ENCODE data around the gene PTPRD.

Gene PTPRD

DNA sequence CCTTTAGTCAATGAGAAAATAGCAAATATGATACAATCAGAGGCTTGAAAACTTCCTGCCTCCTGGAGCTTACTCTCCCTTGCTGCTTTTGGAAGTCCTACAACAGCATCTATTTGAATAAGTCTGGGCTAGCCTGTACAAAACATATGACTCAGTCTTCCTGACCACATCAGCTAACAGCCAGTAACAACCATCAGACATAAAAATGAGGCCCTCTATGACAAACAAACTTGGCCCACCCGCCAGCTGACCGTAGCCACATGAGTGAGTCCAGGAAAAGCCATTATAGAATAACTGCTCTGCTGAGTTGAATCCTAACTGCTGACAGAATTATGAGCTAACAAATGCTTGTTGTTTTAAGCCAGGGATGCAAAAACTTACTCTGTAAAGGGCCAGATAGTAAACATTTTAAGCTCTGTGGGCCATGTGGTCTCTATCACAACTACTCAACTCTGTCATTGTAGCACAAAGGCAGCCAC is 347.6 kb downstream of the PTPRD start:
- Mint-ChIP-seq H3K4me1 (ENCODE audit: low read depth) (no peaks in the 10 kb centered on the region), H3K4me3 (no peak overlapping the region), H3K27me3 (no peaks in the 10 kb centered on the region), H3K27ac (no peak overlapping the region), H3K9me3 (peaks cover 10% of the 10 kb centered on the region), H3K36me3 (ENCODE audit: low read depth) (no peaks in the 10 kb centered on the region)

DNA sequence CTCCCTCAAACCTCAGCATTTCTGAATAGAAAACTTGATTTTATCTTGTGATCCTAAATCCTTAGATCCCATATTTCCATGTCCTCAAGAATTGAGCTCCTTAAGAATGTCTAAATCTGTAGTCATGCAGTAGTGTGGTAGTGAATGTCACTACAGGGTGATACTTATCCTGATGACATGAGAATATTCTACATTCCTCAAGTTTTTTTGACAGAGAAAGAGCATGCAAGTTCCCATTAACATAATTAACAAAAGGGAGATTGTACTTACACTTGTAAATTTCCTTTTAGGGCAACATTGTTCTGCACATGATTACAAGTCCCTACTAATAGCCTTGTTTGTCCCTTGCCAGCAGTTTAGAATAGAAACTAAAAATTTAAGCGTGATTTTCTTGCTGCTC is 352.3 kb downstream of the PTPRD start:
- no peaks in the 10 kb centered on the region for H3K27me3 Mint-ChIP-seq
- H3K4me1 Mint-ChIP-seq (ENCODE audit: low read depth), result no peaks in the 10 kb centered on the region
- H3K4me3 Mint-ChIP-seq, result no peak overlapping the region
- no peaks in the 10 kb centered on the region for H3K36me3 Mint-ChIP-seq (ENCODE audit: low read depth)
- H3K9me3 Mint-ChIP-seq, result peaks cover 7% of the 10 kb centered on the region
- no peak overlapping the region for H3K27ac Mint-ChIP-seq

DNA sequence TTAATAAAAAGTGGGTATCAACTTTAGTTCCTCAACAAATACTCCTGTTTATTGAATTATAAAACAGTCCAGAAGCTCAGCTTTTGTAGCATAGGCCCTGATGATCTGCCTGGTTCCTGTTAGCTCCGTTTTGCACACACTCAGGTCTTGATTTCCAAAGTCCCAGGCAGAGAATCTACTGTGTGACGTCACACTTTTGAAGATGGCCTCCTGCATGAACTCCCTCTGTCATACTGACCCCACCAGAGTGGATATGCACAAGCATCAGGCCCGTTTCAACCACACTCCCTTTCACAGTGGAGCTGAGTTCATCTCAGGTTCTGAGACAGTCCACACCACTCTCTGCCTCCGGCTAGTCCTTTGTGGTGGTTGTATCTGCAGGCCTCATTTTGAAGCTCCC is 353.1 kb downstream of the PTPRD start:
- Mint-ChIP-seq H3K4me3 (no peak overlapping the region), H3K27ac (no peak overlapping the region), H3K36me3 (ENCODE audit: low read depth) (no peaks in the 10 kb centered on the region), H3K27me3 (no peaks in the 10 kb centered on the region), H3K4me1 (ENCODE audit: low read depth) (no peaks in the 10 kb centered on the region), H3K9me3 (peaks cover 7% of the 10 kb centered on the region)

DNA sequence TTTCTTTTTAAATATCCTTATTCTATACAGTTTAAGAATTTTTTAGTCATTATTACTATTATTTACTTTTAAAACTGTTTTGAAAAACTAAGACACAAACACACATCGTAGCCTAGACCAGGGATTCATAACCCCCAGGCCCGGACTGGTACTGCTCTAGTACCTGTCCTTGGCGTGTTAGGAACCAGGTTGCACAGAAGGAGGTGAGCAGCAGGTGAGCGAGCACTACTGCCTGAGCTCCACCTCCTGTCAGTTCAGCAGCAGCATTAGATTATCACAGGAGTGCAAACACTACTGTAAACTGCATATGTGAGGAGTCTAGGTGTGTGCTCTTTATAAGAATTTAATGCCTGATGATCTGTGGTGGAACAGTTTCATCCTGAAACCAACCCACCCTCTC is 357.0 kb downstream of the PTPRD start:
- Mint-ChIP-seq H3K4me3 (no peak overlapping the region), H3K27me3 (no peaks in the 10 kb centered on the region)

DNA sequence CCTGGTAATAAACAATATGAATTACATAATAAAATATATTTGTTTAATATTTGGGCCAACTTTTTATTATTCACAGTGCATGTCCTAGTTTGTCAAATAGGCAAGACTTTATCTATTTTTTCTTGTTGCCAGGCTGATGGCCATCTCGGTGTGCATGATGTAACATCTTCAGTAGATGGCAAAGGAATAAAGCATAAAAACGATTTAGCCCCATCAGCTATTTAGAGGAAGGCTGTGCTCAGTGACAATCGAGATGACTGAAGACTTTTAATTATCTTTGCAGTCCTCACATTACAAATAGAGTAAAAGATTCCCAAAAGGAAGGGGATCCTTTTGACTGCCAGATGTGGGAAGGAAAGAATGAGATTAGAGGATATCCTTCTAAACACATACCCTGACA is 358.5 kb downstream of the PTPRD start:
- Mint-ChIP-seq H3K27ac (no peak overlapping the region), H3K36me3 (ENCODE audit: low read depth) (no peaks in the 10 kb centered on the region), H3K4me1 (ENCODE audit: low read depth) (no peaks in the 10 kb centered on the region), H3K4me3 (no peak overlapping the region), H3K9me3 (no peaks in the 10 kb centered on the region), H3K27me3 (no peaks in the 10 kb centered on the region)

More for the DNA sequence above, 357.0 kb downstream of the PTPRD start:
- Mint-ChIP-seq H3K36me3 (ENCODE audit: low read depth) (no peaks in the 10 kb centered on the region), H3K9me3 (no peaks in the 10 kb centered on the region), H3K4me1 (ENCODE audit: low read depth) (no peaks in the 10 kb centered on the region), H3K27ac (no peak overlapping the region)

DNA sequence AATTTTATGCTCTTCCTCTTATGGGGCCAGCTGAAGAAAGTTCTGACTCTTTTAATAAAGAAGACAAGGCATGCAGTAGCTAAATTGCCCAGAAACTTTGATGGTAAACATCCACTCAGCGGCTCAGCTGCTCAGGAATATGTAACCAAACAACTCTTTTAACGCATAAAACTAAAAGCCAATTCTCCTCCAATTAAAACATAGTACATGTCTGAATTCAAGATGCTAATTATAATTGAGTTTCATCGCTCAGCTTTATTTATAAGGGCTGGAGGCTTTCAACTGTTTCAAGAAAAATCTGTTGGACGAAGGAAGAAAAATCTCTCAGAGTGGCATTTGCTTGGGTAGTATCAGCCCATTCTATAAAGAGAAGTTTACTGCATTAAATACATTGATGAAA is 359.5 kb downstream of the PTPRD start:
- H3K27me3 Mint-ChIP-seq, result no peaks in the 10 kb centered on the region
- no peaks in the 10 kb centered on the region for H3K9me3 Mint-ChIP-seq
- no peak overlapping the region for H3K27ac Mint-ChIP-seq
- H3K36me3 Mint-ChIP-seq (ENCODE audit: low read depth), result no peaks in the 10 kb centered on the region
- no peak overlapping the region for H3K4me3 Mint-ChIP-seq
- H3K4me1 Mint-ChIP-seq (ENCODE audit: low read depth), result no peaks in the 10 kb centered on the region

DNA sequence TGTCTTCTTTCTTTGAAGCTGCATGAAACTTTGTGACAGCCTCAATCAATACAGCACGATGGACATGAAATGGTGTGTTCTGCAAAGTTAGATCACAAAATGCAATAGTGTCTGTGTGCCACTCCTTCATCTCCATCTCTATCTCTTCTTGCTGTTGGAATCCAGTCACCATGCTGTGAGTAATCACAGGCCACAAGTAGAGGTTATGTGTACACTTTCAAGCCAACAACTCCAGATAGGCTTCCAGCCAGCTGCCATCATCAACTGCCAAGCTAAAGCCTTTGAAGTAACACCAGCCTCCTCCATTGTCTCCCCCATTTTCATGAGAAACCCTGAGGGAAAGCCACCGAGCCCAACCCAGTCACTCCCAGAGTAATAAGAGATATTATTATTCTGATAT is 360.6 kb downstream of the PTPRD start:
- no peaks in the 10 kb centered on the region for H3K27me3 Mint-ChIP-seq
- no peak overlapping the region for H3K27ac Mint-ChIP-seq
- no peak overlapping the region for H3K4me3 Mint-ChIP-seq
- no peaks in the 10 kb centered on the region for H3K36me3 Mint-ChIP-seq (ENCODE audit: low read depth)
- H3K9me3 Mint-ChIP-seq, result peaks cover 4% of the 10 kb centered on the region
- no peaks in the 10 kb centered on the region for H3K4me1 Mint-ChIP-seq (ENCODE audit: low read depth)

DNA sequence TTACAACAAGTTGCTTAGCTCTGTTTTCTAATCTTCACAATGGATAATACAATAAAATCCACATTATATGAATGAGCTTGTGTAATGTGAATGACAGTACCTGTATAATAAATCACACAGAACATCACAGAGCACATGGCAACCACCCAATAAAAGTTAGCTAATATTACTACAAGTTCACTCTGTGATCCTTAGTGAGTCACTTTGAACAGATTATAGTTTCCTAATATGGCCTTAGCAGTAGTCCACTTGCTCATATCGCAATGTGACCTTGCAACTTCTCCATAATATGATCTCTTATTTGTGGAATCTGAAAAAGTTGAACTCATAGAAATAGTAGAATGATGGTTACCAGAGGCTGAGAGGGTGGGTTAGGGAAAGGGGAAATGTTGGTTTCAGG is 361.3 kb downstream of the PTPRD start:
- H3K36me3 Mint-ChIP-seq (ENCODE audit: low read depth), result no peaks in the 10 kb centered on the region
- no peak overlapping the region for H3K4me3 Mint-ChIP-seq
- H3K4me1 Mint-ChIP-seq (ENCODE audit: low read depth), result no peaks in the 10 kb centered on the region
- no peaks in the 10 kb centered on the region for H3K27me3 Mint-ChIP-seq
- H3K9me3 Mint-ChIP-seq, result peaks cover 4% of the 10 kb centered on the region
- no peak overlapping the region for H3K27ac Mint-ChIP-seq

DNA sequence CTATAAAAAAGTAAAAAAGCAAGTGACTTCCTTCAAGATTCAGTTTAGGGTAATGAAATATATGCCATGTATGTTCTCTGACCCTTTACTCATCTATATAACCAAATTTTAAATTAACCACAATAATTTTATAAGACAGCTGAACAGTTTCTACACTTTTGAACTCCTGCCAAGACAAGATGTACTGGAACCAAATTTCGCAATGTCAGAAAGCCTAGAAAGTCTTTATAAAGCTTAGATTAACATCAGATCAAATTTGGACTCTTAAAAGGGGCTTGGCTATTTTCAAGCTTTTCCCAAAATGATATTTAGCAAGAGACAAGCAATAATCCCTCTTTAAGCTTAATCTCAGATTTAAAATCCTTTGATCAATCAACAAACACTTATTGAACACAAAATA is 362.6 kb downstream of the PTPRD start:
- Mint-ChIP-seq H3K27me3 (no peaks in the 10 kb centered on the region), H3K36me3 (ENCODE audit: low read depth) (no peaks in the 10 kb centered on the region), H3K4me3 (no peak overlapping the region), H3K9me3 (peaks cover 7% of the 10 kb centered on the region), H3K27ac (no peak overlapping the region), H3K4me1 (ENCODE audit: low read depth) (no peaks in the 10 kb centered on the region)

DNA sequence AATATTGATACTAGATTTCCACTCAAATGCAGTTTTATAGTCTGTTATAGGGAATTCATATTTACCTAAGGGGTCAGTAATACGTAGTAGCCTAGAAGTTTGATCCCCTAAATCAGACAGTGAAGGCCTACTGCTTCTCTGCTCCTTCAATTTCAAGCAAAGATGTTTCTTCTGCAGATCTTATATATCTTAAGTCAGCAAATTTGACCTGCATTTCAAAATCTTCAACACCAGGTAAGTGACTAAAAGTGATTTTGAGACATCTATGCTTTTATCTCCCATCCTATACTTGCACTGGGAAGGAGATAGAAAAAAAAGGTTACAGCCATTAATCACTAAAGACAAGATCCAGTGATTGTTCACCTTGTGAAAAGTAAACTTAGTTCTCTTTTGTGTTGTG is 363.9 kb downstream of the PTPRD start:
- Mint-ChIP-seq H3K27me3 (no peaks in the 10 kb centered on the region), H3K4me1 (ENCODE audit: low read depth) (no peaks in the 10 kb centered on the region), H3K27ac (no peak overlapping the region), H3K4me3 (no peak overlapping the region), H3K36me3 (ENCODE audit: low read depth) (no peaks in the 10 kb centered on the region), H3K9me3 (peaks cover 7% of the 10 kb centered on the region)

DNA sequence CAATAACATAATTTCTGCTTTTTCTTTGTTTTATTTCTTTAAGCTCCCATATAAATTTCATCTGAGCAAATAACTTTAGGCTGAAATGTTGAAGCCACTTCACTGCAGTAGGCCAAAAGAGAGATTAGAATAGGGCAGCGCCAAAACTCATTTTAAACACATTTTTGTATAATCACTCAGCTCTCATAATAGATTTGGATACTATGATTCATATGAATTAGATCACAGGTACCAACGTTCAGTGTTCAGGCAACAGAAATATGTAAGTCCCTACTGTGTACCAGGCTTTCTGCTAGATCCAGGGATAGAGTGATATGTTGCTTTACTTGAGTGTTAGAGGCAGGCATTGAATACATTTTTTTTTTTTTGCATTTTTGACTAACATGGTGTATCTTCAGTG is 370.5 kb downstream of the PTPRD start:
- H3K4me1 Mint-ChIP-seq (ENCODE audit: low read depth), result no peaks in the 10 kb centered on the region
- H3K27ac Mint-ChIP-seq, result no peak overlapping the region
- no peaks in the 10 kb centered on the region for H3K36me3 Mint-ChIP-seq (ENCODE audit: low read depth)
- H3K27me3 Mint-ChIP-seq, result no peaks in the 10 kb centered on the region
- H3K9me3 Mint-ChIP-seq, result peaks cover 4% of the 10 kb centered on the region
- H3K4me3 Mint-ChIP-seq, result no peak overlapping the region

DNA sequence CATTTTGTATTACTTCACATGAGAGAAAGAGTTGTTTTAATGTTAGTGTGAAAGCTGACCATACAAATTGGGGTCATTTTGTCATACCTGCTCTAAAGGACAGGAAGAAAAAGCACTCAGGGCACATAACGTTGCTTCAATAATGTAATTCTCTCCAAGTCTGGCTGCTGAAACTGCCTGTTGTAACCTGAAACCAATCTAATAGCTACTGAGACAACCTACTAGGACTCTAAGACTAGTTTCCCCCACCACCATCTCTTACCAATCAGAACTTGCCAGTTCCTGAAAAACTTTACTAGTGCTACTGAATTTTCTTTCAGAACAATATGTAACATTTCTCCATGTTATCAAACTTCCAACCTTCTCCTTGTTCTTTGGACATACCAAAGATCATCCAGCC is 374.7 kb downstream of the PTPRD start:
- Mint-ChIP-seq H3K4me1 (ENCODE audit: low read depth) (no peaks in the 10 kb centered on the region), H3K27me3 (no peaks in the 10 kb centered on the region), H3K9me3 (no peaks in the 10 kb centered on the region), H3K4me3 (no peak overlapping the region), H3K36me3 (ENCODE audit: low read depth) (no peaks in the 10 kb centered on the region), H3K27ac (no peak overlapping the region)

DNA sequence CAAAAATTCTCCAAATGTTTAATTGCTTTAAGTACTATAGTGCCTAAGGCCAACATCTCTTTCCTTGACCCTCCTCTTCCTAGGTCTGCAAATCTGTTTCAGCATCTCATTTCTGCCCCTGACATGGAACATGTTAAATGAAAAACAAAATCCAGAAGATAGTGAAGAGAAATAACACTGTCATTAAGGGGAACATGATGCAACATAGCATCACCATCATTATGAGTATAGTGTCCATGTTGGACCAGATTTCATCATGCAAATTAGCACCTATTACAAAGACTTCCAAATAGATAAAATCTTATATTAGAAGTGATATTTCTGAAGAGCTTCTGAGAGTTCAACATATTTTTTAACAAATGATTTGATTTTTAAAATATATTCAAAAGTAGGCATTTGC is 375.2 kb downstream of the PTPRD start:
- H3K9me3 Mint-ChIP-seq, result no peaks in the 10 kb centered on the region
- H3K27ac Mint-ChIP-seq, result no peak overlapping the region
- H3K4me3 Mint-ChIP-seq, result no peak overlapping the region
- H3K27me3 Mint-ChIP-seq, result no peaks in the 10 kb centered on the region
- H3K36me3 Mint-ChIP-seq (ENCODE audit: low read depth), result no peaks in the 10 kb centered on the region
- no peaks in the 10 kb centered on the region for H3K4me1 Mint-ChIP-seq (ENCODE audit: low read depth)

DNA sequence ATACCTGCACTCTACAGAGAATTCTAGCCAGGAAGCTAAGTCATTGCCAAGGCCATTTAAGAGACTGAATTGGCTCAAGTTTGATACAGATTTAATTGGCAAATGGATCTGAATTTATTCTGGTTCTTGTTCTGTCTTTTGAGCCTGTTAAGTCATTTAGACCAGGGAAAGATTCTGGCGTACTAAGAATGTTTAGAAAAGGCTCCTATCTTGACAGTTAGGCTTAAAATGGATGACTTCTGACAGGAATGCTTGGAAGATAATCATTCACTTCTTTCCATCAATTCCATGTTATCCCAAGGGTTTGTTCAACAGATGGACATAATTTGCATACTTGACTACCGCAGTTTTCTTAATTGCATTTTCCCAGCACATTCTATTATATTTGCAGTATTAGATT is 376.6 kb downstream of the PTPRD start:
- H3K27me3 Mint-ChIP-seq, result no peaks in the 10 kb centered on the region
- H3K27ac Mint-ChIP-seq, result no peak overlapping the region
- H3K36me3 Mint-ChIP-seq (ENCODE audit: low read depth), result no peaks in the 10 kb centered on the region

DNA sequence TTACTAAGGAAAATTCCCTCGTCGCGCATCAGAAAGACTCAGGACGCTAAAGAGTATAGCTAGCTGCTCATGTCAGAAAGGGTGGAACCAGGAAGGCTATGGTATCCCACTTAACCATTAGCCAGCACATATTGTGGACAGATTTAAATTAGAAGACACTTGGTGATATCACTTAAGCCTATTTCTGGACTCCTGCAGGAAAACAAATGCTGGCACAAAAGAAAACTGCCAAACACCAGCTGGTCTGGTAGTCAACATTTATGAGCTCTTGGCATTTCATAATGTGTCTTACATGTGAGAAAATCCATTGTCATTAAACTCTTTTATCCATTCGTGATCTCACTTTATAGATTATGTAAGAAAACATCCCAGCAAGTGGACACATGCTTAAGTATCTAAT is 377.4 kb downstream of the PTPRD start:
- H3K36me3 Mint-ChIP-seq (ENCODE audit: low read depth), result no peaks in the 10 kb centered on the region
- H3K4me1 Mint-ChIP-seq (ENCODE audit: low read depth), result no peaks in the 10 kb centered on the region
- no peak overlapping the region for H3K4me3 Mint-ChIP-seq
- H3K27ac Mint-ChIP-seq, result no peak overlapping the region
- H3K9me3 Mint-ChIP-seq, result no peaks in the 10 kb centered on the region
- H3K27me3 Mint-ChIP-seq, result no peaks in the 10 kb centered on the region

More for the DNA sequence above, 376.6 kb downstream of the PTPRD start:
- Mint-ChIP-seq H3K9me3 (no peaks in the 10 kb centered on the region), H3K4me3 (no peak overlapping the region), H3K4me1 (ENCODE audit: low read depth) (no peaks in the 10 kb centered on the region)

DNA sequence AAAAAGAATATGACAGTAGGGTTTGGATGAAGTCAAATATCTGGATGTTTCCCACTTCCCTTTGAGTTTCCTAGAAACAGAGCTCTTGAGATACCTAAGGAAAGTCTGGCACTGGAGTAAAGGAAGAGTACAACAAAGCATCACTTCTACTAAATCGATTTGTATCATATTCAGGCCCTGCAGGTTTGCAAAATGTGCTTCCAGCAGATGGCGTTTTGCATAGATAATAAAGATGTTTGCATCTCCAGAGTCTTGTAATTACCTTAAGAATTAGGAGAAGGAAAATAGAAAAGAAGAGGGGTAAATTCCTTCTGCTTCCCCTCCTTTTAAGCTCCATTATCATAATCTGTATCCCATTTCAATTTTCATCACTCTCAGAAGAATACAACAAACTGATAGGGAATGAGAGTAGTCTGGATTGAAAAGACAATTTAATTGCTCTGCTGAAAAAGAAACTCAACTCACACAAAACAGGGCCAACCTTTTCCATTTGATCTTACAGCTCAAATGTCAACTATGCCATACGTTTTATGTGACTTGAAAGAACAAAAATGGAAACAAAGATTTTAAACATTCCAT is 380.4 kb downstream of the PTPRD start:
- no peaks in the 10 kb centered on the region for H3K36me3 Mint-ChIP-seq (ENCODE audit: low read depth)
- no peak overlapping the region for H3K4me3 Mint-ChIP-seq
- no peak overlapping the region for H3K27ac Mint-ChIP-seq
- no peaks in the 10 kb centered on the region for H3K4me1 Mint-ChIP-seq (ENCODE audit: low read depth)
- H3K27me3 Mint-ChIP-seq, result no peaks in the 10 kb centered on the region
- no peaks in the 10 kb centered on the region for H3K9me3 Mint-ChIP-seq
